ENCODE data around the gene IKZF2.

IKZF2 gene

DNA sequence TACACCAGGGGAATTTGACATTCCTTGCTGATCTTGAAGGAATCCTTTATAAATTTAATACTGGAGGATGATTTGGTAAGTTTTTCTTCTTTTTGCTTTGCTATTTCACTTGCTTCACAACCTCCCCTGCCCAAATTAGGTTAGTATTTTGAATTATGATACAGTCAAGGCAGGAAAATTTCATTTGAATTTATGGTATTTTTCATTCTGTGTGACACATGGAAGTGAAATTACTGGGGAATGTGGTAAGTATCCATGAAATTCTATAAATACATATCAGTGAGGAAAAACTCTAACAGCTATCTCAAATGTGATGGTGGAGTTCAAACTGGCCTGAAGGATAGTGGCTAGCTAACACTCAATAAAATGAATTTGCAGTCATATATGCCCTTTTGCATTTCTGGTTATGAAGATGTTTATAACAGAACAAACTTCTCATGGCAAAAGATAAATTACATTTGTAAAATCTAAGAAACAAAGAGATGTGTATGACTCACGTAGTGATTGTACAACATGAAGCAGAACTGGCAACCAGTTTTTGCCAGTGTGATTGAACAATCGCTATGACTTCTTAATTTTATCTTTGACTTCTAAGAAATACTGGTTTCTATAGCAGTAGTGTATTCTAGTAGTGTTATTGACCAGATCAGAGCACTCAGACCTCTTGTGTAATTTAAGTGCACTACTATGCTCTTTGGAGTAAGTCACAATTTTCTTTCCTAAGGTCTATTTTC, 152.6 kb downstream of the IKZF2 start:
- no peak for DNase-seq (ENCODE audit: low read depth)

- DNase-seq (ENCODE audit: low read depth): no peak
Observed at GRCh38 chr2:212997526-212998020, 153.8 kb downstream of the IKZF2 start.

GRCh38 chr2:212995920-212996319, 155.5 kb downstream of the IKZF2 start:
- no peak for DNase-seq (ENCODE audit: low read depth)

GRCh38 chr2:212994976-212995375, 156.4 kb downstream of the IKZF2 start:
- DNase-seq (ENCODE audit: low read depth): no peak

DNA sequence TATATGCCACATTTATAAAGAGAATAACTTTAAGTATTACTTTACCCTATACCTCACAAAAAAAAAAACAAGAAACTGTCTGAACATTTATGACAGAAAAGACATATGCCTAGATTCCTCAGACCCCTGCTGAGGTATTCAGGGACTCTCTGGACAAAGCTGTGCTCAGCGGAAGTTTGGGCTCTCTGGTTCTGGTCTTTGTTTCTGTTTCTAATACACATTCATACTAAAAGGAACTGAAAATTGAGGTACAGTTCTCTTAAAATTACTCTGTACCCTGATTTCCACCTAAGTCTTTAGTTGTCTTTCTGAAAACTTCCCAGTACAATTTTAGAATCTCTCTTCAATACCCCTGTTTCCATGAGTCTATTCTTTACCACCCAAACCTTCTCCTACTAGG, 160.3 kb downstream of the IKZF2 start:
- DNase-seq (ENCODE audit: low read depth): no peak

DNA sequence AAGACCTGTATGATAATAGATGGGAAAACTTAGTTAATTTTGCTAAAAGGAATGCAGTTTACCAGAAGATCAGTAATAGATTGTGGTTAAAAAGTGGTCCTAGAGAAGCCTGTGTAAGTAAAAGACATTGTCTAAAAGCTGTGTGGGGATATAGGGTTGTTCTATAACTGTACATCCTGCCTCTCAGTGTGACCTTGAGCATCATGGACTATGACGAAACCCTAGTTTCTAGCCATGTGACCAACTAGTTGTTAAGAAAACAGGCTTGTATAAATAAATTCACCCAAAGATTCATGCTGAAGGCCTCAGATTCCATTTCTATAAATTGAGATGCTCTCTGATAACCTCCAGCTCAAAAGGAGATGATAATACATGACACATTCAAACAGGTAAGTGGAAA, 160.7 kb downstream of the IKZF2 start:
- no peak for DNase-seq (ENCODE audit: low read depth)

DNA sequence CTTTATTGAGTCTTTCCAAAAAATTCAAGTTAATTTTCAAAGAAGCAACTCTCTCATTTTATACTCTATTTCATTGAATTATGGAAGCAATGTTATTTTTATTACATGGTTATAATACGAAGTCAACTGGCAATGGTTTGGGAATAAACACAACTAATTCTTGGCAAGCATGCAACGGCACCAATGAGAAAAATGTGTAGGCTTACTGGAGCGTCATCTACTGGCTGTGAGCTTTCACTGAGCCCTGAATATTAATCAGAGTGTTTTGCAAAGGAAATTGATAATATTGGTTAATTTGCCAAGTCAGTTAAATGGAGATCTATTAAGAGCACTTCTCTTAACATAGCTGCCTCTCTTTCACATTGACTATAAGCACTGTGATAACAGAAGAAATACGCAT, 163.9 kb downstream of the IKZF2 start:
- no peak for DNase-seq (ENCODE audit: low read depth)

DNA sequence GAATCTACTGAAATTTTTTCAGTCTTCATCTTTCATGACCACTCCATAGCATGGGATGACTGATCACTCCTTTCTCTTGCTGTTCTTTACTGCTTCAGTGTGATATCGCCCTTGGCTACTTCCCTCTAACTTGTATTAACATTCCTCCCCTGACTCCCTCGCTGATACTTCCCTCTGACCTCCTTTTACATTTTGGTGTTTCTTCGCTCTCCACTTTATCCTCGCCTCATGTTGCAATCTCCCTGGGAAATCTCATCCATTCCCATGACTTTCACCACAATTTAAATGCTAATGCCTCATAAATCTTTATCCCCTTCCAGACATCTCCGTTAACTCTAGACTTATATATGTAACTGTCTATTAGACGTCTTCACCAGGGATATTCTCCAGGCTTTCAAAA, 167.3 kb downstream of the IKZF2 start:
- no peak for DNase-seq (ENCODE audit: low read depth)

GRCh38 chr2:212979799-212980198, 171.6 kb downstream of the IKZF2 start:
- no peak for DNase-seq (ENCODE audit: low read depth)

DNA sequence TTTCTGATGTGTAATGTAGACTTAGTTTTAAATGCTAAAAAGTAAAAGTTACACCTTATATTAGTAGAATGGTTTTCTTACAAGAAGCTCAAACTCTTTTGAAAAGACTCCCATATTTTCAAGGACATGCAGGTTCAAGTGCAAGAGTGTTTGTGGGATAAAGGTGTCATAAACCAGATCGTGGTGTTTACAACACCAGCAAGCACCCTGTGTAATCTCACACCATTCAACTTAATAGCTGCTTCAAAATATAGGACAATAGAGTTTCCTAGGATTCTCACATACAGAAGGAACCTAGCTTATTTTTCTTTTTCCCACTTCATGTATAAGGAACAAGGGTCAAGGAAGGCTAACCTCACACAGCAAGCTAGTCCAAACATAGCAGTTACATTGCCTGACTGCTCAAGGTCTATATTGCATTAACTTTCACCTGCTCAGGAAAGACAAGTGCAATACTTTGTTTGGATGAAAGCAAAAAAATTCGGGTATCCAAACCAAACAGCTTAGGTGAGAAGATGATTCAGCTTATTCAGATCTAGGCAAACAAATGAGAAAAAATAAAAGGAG, 172.3 kb downstream of the IKZF2 start:
- DNase-seq (ENCODE audit: low read depth): no peak

- DNase-seq (ENCODE audit: low read depth): no peak
Observed at GRCh38 chr2:212977152-212977551, 174.3 kb downstream of the IKZF2 start.

GRCh38 chr2:212975333-212975732, 176.1 kb downstream of the IKZF2 start:
- no peak for DNase-seq (ENCODE audit: low read depth)

DNA sequence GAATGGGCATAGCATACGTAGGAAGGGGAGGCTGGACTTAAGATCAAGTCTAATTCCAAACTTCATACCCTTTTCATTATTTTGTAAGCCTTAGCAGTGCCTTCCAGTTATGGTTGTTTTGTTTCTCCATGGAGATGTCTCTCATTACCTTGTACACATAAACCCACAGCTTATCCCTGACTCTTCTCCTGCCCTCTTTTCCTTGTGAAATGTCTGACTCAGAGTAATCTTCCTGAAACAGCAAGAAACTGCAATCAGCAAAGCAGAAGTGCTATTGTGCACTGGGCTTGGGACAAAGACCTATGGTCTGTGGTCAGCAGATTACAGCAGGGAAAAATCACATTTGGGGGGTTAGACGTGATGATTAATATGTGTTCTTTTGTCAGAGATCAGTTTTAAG, 176.7 kb downstream of the IKZF2 start:
- DNase-seq (ENCODE audit: low read depth): no peak

DNA sequence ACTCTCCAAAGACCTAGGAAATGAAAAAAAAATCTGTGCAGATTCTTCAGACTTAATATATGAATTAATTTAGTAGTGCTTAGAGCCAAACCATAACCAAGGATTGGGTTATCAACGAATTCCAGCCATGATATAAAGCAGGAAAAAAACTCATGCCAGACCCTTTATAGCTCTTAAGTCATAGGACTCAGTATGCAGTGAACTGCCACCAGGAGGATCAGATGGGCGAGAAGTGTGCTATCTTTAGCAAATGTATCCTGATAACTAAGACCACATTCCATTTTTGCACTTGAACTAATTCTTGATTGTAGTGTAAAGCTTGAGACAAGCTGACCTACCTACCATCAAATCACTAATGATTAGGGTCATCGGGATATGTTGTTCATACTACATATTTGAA, 178.1 kb downstream of the IKZF2 start:
- no peak for DNase-seq (ENCODE audit: low read depth)

DNA sequence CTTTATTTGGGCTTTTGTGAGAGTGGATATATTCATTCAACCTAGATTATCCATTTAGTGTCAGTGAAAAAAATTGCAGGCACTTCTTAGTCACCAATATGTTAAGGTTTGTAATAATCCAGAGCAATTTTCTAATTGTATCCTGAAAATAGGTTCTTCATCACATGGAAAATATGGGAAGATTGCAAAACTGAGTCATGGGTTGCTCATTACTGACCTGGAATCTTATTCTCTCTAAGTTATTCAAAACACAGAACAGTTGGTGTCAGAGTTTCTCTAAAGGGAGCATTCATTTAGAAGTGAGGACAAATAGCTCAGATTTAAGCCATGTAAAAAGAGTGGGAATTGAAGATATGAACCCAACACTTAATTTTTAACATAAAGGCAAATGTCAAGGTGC, 181.3 kb downstream of the IKZF2 start:
- no peak for DNase-seq (ENCODE audit: low read depth)

- DNase-seq (ENCODE audit: low read depth): no peak
Observed at GRCh38 chr2:212968284-212969081, 182.9 kb downstream of the IKZF2 start.

- no peak for DNase-seq (ENCODE audit: low read depth)
Observed at GRCh38 chr2:212966884-212967283, 184.5 kb downstream of the IKZF2 start.

- DNase-seq (ENCODE audit: low read depth): no peak
Observed at GRCh38 chr2:212962691-212963090, 188.7 kb downstream of the IKZF2 start.

- DNase-seq (ENCODE audit: low read depth): no peak
Observed at GRCh38 chr2:212961255-212961654, 190.2 kb downstream of the IKZF2 start.

- no peak for DNase-seq (ENCODE audit: low read depth)
Observed at GRCh38 chr2:212960336-212960735, 191.1 kb downstream of the IKZF2 start.

- no peak for DNase-seq (ENCODE audit: low read depth)
Observed at GRCh38 chr2:212959471-212960117, 191.8 kb downstream of the IKZF2 start.

DNA sequence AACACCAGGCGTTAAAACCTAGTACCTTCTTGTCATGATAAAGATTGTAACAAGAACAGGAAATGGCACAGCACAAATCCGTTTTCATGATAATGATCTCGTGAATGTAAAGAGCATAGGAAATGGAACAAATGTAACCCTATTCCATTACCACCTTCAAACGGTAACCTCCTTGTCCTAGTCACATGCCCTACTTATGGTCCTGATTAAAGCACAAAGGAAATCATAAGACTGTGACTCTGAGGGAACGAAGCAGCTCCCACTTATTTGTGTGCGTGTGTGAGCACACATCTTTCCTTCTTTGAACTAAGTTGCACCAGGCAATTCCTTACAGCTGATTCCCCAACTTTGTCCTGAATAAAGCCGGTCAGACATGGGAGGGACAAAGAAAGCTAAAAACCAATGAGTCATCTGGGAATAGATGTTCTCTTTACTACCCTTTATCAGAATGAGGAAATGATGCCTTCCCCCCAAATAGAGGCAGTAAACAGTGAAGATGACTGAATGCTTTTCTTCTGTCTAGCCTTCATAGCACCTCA, 192.6 kb downstream of the IKZF2 start:
- no peak for DNase-seq (ENCODE audit: low read depth)
